Erythroblast (primary cell): ENCODE results near the gene RBM28.

ENCODE experiments used
- GATA1 ChIP-seq: IDR thresholded peaks from 2 replicates; pipeline ENCODE4 v1.6.1; 2011; ENCODE audit warnings: low read depth, mild to moderate bottlenecking, control low read depth, low read length, moderate library complexity
- POLR2A ChIP-seq: IDR thresholded peaks from 2 replicates; pipeline ENCODE4 v1.6.1; 2011; ENCODE audit warnings: mild to moderate bottlenecking, low read length

- TF ChIP-seq POLR2A (no peak), GATA1 (no peak)
These were observed 33.7 kb downstream of the RBM28 start for GRCh38 chr7:128309976-128310375.
